ENCODE data around the gene ADGRG7.
A peak's percentile ranks its signal among the peaks of the same experiment; 100 is the strongest.
"Not testable (repeated sequence)": the region's sequence is repeated elsewhere in the genome, so short reads cannot be mapped to it uniquely, and the experiment has no call there.

ADGRG7 gene, protein sequence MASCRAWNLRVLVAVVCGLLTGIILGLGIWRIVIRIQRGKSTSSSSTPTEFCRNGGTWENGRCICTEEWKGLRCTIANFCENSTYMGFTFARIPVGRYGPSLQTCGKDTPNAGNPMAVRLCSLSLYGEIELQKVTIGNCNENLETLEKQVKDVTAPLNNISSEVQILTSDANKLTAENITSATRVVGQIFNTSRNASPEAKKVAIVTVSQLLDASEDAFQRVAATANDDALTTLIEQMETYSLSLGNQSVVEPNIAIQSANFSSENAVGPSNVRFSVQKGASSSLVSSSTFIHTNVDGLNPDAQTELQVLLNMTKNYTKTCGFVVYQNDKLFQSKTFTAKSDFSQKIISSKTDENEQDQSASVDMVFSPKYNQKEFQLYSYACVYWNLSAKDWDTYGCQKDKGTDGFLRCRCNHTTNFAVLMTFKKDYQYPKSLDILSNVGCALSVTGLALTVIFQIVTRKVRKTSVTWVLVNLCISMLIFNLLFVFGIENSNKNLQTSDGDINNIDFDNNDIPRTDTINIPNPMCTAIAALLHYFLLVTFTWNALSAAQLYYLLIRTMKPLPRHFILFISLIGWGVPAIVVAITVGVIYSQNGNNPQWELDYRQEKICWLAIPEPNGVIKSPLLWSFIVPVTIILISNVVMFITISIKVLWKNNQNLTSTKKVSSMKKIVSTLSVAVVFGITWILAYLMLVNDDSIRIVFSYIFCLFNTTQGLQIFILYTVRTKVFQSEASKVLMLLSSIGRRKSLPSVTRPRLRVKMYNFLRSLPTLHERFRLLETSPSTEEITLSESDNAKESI

GRCh38 chr3:100609305-100609704 lies at the start of gene ADGRG7:
Gene ADGRG7 (plus strand): TSS chr3:100609601. CDS start chr3:100609857, 256 bp downstream.
- no peak for DNase-seq (ENCODE audit: low spot score)

DNA sequence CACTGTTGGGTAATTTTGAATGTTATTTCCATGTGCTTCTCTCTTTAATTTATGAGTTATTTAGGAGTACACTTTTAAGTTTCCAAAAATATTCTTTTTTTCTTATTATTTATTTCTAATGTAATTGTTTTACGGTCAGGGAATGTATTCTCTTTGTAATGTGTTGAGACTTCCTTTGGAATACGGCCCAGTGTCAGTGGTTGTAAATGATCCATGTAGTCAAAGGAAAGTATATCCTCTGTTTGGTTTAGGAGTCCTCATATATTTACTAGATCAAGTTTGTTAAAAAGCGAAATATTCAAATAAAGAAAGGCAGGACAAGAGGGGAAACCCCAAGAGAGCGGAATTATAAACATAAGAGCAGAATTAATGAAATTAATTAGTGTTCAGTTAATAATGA lies 49.0 kb upstream of the ADGRG7 start:
- no peak for DNase-seq (ENCODE audit: low spot score)

GRCh38 chr3:100561459-100562158 lies 47.8 kb upstream of the ADGRG7 start:
- no peak for DNase-seq (ENCODE audit: low spot score)

DNA sequence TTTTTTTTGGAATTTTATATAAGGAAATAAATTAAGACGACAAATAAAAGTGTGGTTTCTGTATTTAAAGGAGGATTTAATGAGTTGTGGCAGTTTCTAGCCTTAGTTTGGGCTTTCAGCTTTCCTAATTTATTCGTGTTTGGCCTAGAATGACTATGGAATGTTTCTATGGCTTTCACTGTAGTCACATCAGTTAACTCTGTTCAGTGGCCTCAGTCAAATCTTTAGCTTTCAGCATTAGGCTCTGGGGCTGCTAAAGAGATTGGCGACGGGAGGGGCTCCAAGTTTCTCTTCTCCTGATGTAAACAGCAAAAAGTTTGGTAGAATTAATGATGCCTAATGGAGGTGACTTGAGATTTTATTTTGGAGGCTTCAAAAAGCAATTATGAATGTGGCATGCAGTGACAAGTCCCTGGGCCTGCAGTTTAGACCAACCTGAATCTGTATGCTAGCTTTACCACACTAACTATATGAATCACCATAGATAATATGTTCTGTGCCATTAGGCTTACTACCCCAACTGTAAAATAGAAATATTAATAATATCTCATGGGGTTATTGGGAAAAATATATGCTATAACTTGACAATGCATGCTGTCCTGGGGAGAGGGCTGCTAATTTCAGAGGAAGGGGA lies 47.1 kb upstream of the ADGRG7 start:
- no peak for DNase-seq (ENCODE audit: low spot score)

DNA sequence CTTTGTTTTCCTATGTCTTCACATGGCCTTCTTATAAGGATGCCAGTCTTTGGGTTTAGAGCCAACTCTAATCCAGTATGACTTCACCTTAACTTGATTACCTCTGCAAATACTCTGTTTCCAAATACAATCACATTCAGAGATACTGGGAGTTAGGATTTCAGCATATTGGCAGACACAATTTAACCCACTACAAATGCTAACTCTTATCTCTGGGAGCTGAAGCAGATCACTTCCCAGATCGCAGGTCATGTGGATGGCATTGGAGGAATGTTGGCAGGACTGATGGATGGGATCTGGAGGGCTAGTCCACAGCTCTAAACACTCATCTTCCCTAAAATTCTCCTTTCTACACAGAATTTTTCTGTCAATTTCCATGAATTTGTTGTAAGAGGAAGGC lies 46.2 kb upstream of the ADGRG7 start:
- no peak for DNase-seq (ENCODE audit: low spot score)

DNA sequence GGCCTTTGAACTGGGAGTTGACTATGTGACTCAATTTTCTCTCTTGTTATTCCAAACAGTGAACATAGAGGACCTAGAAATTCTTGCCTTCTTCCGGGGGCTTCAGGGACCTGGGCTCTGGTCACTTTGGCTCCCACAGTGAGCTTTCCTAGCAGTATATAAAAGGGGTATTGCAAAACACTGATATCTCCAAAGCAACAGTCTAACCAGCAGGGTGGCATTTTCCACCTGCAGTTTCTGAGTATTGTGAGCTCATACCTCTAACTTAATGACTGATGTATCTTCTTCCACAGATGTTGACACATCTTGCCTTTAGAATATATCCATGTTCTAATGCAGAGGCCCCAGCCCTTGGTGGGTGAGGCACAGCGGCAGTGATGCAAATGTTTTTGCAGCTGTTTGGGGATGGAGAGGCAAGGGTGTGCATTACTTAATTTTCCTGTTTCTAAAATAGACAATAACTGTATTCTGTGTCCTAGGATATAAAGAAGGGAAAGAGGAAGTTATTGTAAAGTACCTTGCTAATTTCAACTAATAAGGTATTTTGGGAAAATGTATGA lies 45.7 kb upstream of the ADGRG7 start:
- no peak for DNase-seq (ENCODE audit: low spot score)

DNA sequence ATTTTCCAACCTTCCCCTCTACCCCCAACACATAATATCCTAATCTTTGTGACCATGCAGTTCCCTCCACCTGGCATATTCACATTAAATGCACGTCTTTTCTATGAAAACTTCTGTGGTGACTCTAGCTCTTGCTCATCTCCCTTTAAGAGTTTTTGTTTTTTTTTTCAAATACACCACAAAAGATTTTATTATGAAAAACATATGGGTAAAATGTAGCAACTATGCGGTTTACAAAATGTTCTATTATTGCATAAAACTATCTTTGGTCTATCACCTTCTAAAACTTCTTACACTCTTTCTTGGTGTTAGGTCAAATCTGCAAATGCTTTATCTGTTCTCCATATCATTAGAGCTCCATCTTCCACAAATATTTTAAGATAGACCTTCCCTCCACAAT lies 38.6 kb upstream of the ADGRG7 start:
- DNase-seq (ENCODE audit: low spot score) = no peak

DNA sequence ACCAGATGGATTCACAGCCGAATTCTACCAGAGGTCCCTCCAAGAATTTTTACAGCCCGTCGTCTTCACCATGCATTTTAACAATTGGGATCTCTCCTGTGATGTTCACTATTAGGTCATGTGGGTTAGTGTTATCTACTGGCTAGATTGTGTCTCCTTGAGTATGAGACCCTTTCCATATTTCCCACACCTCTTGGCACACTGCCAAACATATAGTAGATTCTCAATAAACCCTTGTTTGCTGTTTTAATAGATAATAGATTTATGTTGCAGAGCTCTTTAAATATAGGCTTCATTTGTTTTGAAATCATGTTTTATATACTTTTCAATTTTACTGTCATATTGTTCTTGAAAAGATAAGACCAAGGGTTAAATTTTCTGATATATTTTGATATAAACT lies 34.9 kb upstream of the ADGRG7 start:
- DNase-seq (ENCODE audit: low spot score) = no peak

DNA sequence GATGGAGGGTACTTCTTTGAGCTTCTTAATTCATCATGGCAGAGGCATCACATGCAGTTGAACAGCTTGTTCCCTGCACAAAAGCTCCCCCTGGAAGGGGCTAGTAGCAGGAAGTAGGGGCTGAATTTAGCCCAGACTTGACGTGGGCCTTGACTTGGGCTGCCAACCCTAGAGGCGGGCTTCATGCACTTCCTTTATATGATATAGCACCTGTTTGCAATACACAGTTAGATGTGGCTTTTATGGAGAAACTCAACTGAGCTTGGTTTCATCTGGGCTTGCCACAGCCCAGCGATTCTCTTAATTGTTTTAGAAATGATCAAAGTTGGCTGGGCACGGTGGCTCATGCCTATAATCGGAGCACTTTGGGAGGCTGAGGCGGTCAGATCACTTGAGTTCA lies 33.7 kb upstream of the ADGRG7 start:
- no peak for DNase-seq (ENCODE audit: low spot score)

DNA sequence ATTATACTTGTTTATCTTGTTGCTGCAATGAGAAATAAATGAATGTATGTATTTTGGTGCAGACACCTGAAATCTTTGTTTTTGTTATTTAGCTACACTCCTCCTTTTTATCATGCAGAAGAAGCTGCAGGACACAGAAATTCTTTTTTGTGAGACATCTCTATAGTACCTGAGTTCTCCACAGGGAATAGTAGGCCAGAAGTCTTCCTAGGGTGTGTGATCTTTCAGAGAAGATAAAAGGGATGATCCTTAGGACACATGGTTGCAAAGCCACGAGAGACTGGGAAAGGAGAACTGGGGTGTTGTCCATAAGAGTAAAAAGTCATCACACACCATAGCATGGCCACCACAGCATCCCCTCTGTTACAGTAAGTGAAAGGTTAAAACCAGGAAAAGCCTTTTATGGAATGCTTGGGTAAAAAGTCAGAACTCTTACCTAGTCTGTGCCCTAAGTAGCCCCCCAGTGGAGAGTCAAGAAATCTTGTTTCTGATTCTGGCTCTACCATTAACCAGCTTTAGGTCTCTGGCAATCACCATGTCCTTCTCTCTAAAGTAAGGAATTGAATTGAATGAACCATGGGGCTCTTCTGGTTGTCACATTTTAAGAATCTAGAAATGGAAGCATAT lies 31.9 kb upstream of the ADGRG7 start:
- peak; percentile 3 for DNase-seq (ENCODE audit: low spot score)

- DNase-seq (ENCODE audit: low spot score) = no peak
These were observed 30.8 kb upstream of the ADGRG7 start for GRCh38 chr3:100578646-100579045.

GRCh38 chr3:100580147-100580546 lies 29.3 kb upstream of the ADGRG7 start:
- no peak for DNase-seq (ENCODE audit: low spot score)

DNA sequence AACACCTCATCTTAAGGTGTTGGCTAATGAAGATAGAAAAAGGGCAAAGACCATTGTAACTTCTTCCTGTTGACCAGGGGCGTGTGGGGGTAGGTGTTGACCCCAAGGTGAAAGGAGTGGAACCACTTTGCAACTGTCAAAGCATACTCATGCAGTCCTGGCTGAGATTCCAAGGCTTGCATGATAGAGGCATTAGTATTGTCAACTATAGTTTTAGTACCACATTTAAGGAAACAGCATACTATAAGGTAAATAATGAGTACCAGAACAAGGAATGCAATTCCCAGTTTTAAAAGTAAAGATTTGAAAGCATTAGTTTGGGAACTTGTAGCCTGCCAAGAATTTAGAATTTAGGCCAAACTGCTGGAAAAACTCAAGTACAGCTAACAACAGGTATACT lies 27.8 kb upstream of the ADGRG7 start:
- DNase-seq (ENCODE audit: low spot score) = no peak

DNA sequence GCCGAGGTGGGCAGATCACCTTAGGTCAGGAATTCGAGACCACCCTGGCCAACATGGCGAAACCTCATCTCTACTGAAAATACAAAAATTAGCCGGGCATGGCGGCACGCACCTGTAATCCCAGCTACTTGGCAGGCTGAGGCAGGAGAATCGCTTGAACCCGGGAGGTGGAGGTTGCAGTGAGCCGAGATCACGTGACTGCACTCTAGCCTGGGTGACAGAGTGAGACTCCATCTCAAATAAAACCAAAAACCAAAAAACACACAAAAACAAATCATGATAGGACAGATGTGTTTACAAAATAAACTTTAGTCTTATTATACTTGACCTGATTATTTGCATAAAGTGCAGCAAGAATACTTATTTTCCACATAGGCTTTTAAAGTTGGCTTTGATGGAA lies 27.2 kb upstream of the ADGRG7 start:
- DNase-seq (ENCODE audit: low spot score) = not testable (repeated sequence)

GRCh38 chr3:100584101-100584660 lies 25.2 kb upstream of the ADGRG7 start:
- no peak for DNase-seq (ENCODE audit: low spot score)

DNA sequence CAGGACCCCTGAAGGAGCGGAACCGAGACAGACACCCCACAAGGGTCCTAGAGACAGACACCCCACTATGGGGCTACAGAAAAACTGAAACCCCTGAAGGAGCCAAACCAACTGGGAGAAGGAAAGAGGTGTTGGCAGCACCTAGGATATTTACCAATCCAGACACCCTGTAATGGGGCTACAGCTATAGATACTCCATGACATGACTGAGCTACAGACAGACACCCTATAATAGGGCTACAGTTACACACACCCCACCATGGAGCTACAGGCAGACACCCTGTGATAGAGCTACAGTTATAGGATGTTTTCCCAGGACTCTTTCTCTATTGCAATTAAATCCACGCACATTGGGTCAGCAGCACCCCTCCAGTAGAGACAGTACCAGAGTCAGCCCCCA lies 22.6 kb upstream of the ADGRG7 start:
- DNase-seq (ENCODE audit: low spot score) = no peak

GRCh38 chr3:100588251-100588650 lies 21.1 kb upstream of the ADGRG7 start:
- no peak for DNase-seq (ENCODE audit: low spot score)

GRCh38 chr3:100590114-100590839 lies 19.1 kb upstream of the ADGRG7 start:
- peak; percentile 56 for DNase-seq (ENCODE audit: low spot score)

DNA sequence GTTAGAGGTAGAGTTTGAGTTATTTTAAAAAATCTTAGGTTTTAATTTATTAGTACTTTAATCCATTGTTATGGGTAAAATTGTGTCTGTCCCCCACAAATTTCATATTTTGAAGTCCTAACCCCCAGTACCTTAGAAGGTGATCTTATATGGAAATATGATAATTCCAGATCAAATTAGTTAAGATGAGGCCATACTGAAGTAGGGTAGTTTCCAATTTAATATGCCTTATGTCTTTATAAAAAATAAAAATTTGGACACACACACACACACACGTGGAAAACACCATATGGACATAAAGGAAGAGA lies 18.6 kb upstream of the ADGRG7 start:
- DNase-seq (ENCODE audit: low spot score) = no peak

- no peak for DNase-seq (ENCODE audit: low spot score)
These were observed 18.0 kb upstream of the ADGRG7 start for GRCh38 chr3:100591411-100591810.

Data from SW480 (cell line).